Gastrocnemius medialis (tissue), 4 donors: ENCODE data around the gene CDKN2B-AS1.

ENCODE experiments used
- CTCF ChIP-seq, 5 experiments: fragments of 450-650 bp in 3 of 5; fragments of 200-600 bp in 2 of 5; sonication (generic) in 2 of 5; IDR thresholded peaks in 4 of 5; conservative IDR thresholded peaks in 1 of 5; 1 replicate in 4 of 5; 2 replicates in 1 of 5; pipeline ENCODE4 v1.5.1; 2016 to 2019; ENCODE audit warnings: antibody characterized with exemption in 5 of 5, mild to moderate bottlenecking in 3 of 5, moderate library complexity in 3 of 5
- POLR2A ChIP-seq, 2 donors: fragments of 450-650 bp; IDR thresholded peaks; one replicate each; pipeline ENCODE4 v1.6.1; 2017; ENCODE audit warnings: antibody characterized with exemption in 2 of 2, mild to moderate bottlenecking in 2 of 2, moderate library complexity in 2 of 2

GRCh38 chr9:21989440-21990189, 5.0 kb upstream of the CDKN2B-AS1 start:
- TF ChIP-seq CTCF (IDR thresholded peaks at IDR 0.05 in 4 of 5, conservative IDR thresholded peaks at IDR 0.05 in 1 of 5): no peak
- TF ChIP-seq POLR2A (IDR thresholded peaks at IDR 0.05): no peak
